HG02870 (cell line): ENCODE results near the gene SOX9.

Source experiments
- ATAC-seq: cut with Tn5 transposase; IDR thresholded peaks from one replicate; pipeline ENCODE4 v1.9.1; 2021; ENCODE audit warnings: mild to moderate bottlenecking, moderate library complexity; ENCODE audit not compliant: unreplicated experiment

The SOX9 gene

DNA sequence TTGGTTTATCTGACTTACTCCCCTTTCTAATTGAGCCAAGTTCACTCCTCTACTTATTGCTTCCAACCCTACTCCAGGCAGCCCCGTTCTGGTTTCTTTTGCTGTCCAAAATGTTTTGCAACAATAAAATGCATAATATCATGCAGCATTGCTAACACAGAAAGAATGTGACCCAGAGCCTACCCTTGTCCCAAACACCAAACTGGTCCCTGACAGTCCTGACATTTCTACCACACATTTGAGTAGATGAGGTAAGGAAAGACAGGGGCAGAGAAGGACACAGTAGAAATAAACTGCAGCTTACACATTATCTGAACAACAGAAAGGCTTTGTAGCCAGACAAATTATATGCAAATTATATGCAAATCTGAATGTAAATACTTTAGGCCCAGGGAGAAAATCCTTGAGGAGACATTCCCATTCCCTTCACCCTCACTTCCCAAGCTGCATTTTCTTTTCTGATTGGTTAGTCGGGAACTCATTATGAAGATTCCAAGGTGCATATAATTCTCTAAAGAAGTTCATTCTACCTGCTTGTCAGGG lies 31.6 kb downstream of the SOX9 start:
- ATAC-seq = no peak

DNA sequence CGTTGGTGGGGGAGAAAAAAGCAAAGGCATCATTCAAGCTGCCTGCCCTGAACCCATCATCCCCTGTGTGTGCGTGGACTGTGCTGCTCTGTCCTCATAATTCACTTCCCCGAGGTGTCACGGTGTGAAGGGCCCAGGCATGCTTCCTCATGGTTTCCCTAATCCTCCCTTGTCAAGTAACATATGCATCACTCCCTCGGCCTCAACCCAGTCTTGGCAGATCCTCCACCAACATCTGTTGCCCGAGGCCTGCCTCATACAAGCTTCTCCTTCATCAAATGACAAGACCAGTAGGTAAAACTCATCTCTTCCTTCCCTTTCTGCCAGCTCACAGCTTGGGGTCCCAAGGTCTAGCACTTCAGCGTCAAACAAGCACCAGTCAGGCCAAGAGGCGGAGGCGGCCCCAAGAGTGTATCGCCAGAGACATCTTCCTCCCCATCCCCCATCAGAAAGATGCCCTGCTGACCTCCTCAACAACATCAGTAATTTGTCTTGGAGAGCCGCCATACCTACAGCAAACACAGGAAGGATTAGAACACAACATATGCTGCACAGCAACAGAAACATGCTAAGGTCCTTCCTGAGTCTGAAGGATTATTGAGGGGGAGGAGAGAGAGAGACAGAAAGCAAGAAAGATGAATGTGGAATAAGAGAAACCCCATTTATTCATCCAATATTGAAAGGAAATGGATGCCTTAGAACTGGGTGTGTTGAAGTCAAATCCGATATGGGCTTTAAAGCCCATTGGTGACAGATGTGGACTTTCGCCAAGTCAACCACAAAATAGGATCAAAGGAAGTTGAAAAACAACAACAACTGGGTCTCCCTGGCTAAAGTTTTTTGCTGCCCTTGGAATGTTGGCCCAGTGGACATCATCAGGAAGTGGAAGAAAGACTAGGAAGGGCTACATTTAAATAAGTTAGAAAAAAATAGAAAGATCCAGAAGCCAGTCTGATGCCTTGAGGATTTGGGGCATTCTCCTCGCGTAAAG lies 38.4 kb downstream of the SOX9 start:
- ATAC-seq = no peak

DNA sequence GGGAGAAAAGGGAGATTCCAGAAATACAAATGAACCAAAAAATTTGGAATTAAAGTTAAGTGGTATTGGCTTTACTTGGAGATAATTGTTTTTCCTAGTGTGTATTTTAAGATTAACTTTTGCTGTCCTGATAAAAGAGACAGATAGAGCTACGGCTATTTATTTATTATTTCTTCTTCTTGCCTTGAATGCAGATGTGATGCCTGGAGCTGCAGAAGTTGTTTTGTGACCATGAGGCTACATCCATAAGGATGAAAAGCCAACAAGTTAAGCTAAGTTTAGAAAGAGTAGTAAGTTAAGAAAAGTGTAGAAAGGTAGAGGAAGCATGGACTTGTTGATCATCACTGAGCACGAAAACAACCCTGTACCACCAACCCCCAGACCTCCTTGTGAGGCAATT lies 41.7 kb downstream of the SOX9 start:
- ATAC-seq = no peak

DNA sequence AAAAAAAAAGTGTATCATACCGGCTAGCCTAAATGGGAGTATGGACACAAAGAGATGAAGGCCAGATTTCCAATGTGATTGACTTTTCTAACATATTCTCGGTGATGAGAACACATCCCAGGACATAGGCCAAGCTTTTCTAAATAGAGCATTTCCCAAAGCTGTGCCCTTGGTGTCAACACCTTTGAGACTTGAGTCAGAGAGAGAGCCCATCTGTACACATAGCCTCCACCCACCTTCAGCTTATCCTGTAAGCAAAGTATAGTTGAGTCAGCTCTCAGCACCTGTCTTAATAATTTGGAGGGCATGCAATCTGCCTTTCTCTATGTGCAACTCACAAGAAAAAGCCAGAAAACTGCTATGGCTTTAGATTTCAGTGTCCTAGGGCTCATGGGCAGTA lies 42.7 kb downstream of the SOX9 start:
- ATAC-seq = no peak

GRCh38 chr17:72164158-72164739 lies 43.4 kb downstream of the SOX9 start:
- ATAC-seq = no peak

DNA sequence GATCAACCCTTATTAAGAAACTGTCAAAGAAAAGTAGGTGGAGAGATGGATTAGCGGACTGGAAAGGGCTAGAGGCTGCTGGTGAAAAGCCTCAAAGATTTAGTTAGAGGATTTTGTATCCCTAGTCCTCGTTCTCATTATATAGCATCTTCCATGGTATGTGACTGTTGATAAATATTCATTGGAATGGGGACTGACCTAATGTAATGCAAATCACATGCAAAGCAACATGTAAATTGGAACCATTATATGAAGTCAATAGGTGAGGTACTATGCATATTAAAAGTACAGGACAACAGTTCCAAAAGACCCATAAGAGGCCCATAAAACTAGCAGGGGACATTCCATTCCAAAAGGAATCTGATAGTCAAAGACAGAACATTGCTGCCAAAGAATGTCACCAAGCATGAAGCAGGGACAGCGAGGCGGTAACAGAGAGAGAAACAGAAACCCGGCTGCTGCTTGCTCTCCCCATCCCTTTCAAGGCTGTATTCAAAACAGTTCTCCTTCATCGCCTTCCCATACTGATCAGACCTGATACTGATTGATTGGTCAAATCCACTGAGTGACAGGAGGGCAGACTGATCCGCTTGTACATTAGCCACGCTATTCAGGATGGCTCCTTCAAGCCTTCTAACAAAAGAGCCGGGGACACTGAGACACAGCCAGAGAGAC lies 44.5 kb downstream of the SOX9 start:
- no peak for ATAC-seq

- ATAC-seq = no peak
Measured at GRCh38 chr17:72165867-72166439, 45.1 kb downstream of the SOX9 start.

- ATAC-seq = no peak
Measured at GRCh38 chr17:72167593-72167992, 46.8 kb downstream of the SOX9 start.

GRCh38 chr17:72169823-72170222 lies 49.0 kb downstream of the SOX9 start:
- ATAC-seq = no peak

GRCh38 chr17:72171703-72172667 lies 51.2 kb downstream of the SOX9 start:
- ATAC-seq = no peak

DNA sequence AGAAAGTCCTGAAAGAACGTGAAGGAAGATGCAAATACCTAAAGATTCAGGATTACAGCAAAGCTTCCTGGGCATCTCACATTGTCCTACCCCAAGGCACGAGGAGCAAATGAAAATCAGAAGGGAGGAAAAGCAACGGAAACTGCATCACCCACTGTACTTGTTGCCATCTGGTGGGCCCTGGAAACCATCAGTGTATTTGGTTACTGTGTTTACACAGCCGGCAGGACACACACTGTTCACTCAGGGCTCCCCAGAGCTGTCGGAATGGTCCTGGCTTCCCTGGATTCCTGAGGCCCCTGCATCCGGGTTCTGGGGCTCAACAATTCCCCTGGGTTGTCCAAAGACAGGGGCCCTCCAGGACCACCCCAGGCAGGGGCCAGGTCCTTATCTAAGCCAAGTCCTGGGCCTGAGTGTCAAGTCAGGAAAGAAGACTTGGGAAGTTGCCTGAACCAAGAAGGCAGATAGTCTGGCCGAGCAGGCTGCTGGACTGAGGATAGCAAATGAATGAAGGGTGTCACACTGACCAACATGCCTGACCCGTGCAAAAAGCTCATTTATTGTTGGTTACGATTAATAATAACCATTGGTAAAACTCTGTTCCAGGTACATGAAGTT lies 52.8 kb downstream of the SOX9 start:
- no peak for ATAC-seq

DNA sequence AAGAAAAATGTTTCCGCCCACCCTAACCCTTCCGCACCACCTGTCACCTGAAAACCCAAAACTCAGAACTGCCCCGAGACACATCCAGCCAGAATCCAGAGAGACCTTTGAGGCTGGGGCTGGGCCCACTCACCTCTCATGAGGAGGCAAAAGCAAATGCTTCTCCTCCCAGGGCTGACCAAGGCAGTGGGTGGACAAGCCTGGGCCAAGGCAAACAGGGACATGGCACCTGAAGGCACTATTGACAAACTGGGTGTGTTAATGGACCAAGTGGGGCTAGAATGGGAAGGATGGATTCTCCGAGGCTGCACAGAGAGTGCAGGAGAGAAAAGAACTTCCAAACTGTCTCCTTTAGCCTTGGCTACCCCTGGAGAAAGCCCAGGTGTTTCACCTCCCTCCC lies 54.4 kb downstream of the SOX9 start:
- no peak for ATAC-seq
